ENCODE measurements around the gene USP34. TPM values are rescaled to one million over a fixed set of nuclear protein-coding genes. Genes with fewer than 3 reads are reported as not detected.

The USP34 gene
- total and polyA plus RNA-seq, 2 of the 8 experiments (the other 6 are each of a cell fraction or from before 2014, with no cell fraction given), result 56.7 to 91.7 TPM

DNA sequence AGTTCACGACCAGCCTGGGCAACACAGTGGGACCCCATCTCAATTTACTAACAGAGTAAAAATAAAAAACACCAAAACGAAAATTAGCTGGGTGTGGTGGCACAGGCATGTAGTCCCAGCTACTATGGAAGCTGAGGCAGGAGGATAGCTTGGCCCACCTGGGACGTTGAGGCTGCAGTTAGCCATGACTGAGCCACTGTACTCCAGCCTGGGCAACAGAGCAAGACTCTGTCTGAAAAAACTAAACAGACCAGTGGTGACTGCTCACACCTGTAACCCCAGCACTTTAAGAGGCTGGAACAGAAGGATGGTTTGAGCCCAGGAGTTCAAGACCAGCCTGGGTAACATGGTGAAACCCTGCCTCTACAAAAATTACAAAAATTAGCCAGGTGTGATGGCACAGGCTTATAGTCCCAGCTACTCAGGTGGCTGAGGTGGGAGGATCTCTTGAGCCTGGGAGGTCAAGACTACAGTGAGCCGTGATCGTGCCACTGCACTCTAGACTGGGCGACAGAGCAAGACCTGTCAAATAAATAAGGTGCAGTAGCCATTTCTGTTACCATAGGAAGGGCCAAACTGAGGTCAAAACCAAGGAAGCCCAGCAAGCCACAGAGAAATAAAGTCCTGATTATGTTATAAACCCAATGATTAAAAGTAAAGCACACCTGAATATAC, 14.0 kb downstream of the USP34 start:
- Histone ChIP-seq H3K56ac (replicated peaks; ENCODE audit: insufficient read length, low read depth, low read length) (no peak overlapping the region), H3K9ac (replicated peaks in 1 of 4; ENCODE audit: extremely low read depth in 1 of 4, low read depth in 3 of 4, low read length in 3 of 4) (no peak overlapping the region), H2BK12ac (ENCODE audit: low read depth, low read length) (no peak overlapping the region), H3K14ac (ENCODE audit: insufficient read length) (no peak overlapping the region), H2BK5ac (ENCODE audit: low read depth, low read length) (no peak overlapping the region), H3K23ac (ENCODE audit: insufficient read length) (no peak overlapping the region), H3K27me3 (replicated peaks in 1 of 4; ENCODE audit: control insufficient read depth in 3 of 4, extremely low read depth in 1 of 4, insufficient read depth in 3 of 4, low read length in 3 of 4) (no peaks in the 10 kb centered on the region), H2BK15ac (ENCODE audit: low read length) (no peak overlapping the region), H4K91ac (replicated peaks; ENCODE audit: insufficient read length, low read length) (no peak overlapping the region), H3K4me3 (ENCODE audit: extremely low read depth in 1 of 4, insufficient read depth in 2 of 4, low read depth in 3 of 4, low read length in 4 of 4) (no peak overlapping the region), H3K79me2 (ENCODE audit: control insufficient read depth in 1 of 2, insufficient read depth in 2 of 2, low read length in 2 of 2) (peaks cover 39 to 98% of the 10 kb centered on the region in 2 experiments), H2BK20ac (ENCODE audit: low read length) (no peak overlapping the region), H3K79me1 (ENCODE audit: low read depth, low read length) (peaks cover 10% of the 10 kb centered on the region), H3K9me3 (ENCODE audit: insufficient read depth in 2 of 2, low read depth in 1 of 2, low read length in 1 of 2) (no peaks in the 10 kb centered on the region), H3K36me3 (ENCODE audit: control insufficient read depth in 2 of 4, insufficient read depth in 4 of 4, low read length in 3 of 4) (no peaks in the 10 kb centered on the region), H3K4me2 (ENCODE audit: insufficient read depth in 1 of 2, low read depth in 2 of 2, low read length in 2 of 2) (no peak overlapping the region), H3K4ac (replicated peaks; ENCODE audit: insufficient read length, low read depth, low read length) (no peak overlapping the region), H2AFZ (ENCODE audit: low read length) (no peak overlapping the region), H4K20me1 (replicated peaks in 1 of 2; ENCODE audit: control insufficient read depth in 1 of 2, insufficient read depth in 2 of 2, low read length in 2 of 2) (peaks cover 6 to 14% of the 10 kb centered on the region in 2 experiments), H2AK5ac (ENCODE audit: low read depth, low read length) (no peak overlapping the region), H3K27ac (ENCODE audit: low read depth, low read length) (no peak overlapping the region), H4K5ac (ENCODE audit: insufficient read length, low read depth, low read length) (no peak overlapping the region), H4K8ac (ENCODE audit: extremely low read depth, insufficient read depth, low read length) (no peak overlapping the region), H3K18ac (ENCODE audit: extremely low read depth, low read length) (no peak overlapping the region), H2BK120ac (replicated peaks; ENCODE audit: low read depth, low read length) (no peak overlapping the region), H3K23me2 (ENCODE audit: low read depth, low read length) (no peaks in the 10 kb centered on the region), H3K4me1 (replicated peaks in 1 of 4; ENCODE audit: control insufficient read depth in 3 of 4, insufficient read depth in 4 of 4, low read length in 3 of 4) (no peaks in the 10 kb centered on the region)
- 93% methylated on average over 6 of the region's 6 CpGs; no CpG with 5 or more reads in 1 of the 2 experiments for WGBS, 2 experiments (ENCODE audit: extremely low coverage in 1 of 2, insufficient coverage in 1 of 2, insufficient read length in 1 of 2, insufficient replicate concordance in 2 of 2, low coverage in 1 of 2, low lambda C conversion rate in 2 of 2, missing lambda C conversion rate in 1 of 2)
- CTCF ChIA-PET (ENCODE audit: partially characterized antibody), result interaction anchor here (0.8 kb wide), 1 partner anchor 10 kb away, joined by 3 read pairs; no protein-coding TSS in a partner anchor
- POLR2A ChIA-PET (ENCODE audit: partially characterized antibody), result interaction anchor here (0.7 to 1.5 kb wide), 2 partner anchors 43 to 55 kb away, joined by 3 to 4 read pairs; no protein-coding TSS in a partner anchor
- FAIRE-seq, result no peak
- DNase-seq (ENCODE audit: low read depth in 1 of 2, low spot score in 2 of 2), result no peak
- TF ChIP-seq TBP (IDR thresholded peaks at IDR 0.05; ENCODE audit: low read depth, low read length) (no peak), FOSL1 (IDR thresholded peaks at IDR 0.05; ENCODE audit: insufficient read depth, low read depth, low read length) (no peak), MAFK (IDR thresholded peaks at IDR 0.05; ENCODE audit: low read depth, low read length) (no peak), EGR1 (IDR thresholded peaks at IDR 0.05; ENCODE audit: borderline replicate concordance, low read depth, low read length) (no peak), CREB1 (IDR thresholded peaks at IDR 0.05) (no peak), CBX8 (IDR thresholded peaks at IDR 0.05; ENCODE audit: borderline replicate concordance, low read depth, low read length) (no peak), TAF1 (IDR thresholded peaks at IDR 0.05; ENCODE audit: low read depth, low read length) (no peak), HDAC2 (IDR thresholded peaks at IDR 0.05; ENCODE audit: borderline replicate concordance in 1 of 2, low read depth in 2 of 2, low read length in 2 of 2) (no peak), TAF7 (optimal IDR thresholded peaks at IDR 0.05; ENCODE audit: borderline replicate concordance, low read depth, low read length) (no peak), HDAC6 (IDR thresholded peaks at IDR 0.05; ENCODE audit: low read depth, low read length) (no peak), ZNF274 (IDR thresholded peaks at IDR 0.05; ENCODE audit: borderline replicate concordance, extremely low read depth, low read length) (no peak), SP2 (IDR thresholded peaks at IDR 0.05; ENCODE audit: low read length) (no peak)
- TF ChIP-seq, protein P1, sequence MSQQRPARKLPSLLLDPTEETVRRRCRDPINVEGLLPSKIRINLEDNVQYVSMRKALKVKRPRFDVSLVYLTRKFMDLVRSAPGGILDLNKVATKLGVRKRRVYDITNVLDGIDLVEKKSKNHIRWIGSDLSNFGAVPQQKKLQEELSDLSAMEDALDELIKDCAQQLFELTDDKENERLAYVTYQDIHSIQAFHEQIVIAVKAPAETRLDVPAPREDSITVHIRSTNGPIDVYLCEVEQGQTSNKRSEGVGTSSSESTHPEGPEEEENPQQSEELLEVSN (IDR thresholded peaks at IDR 0.05), result no peak

All from H1 (cell line).